Neuron (in vitro differentiated cells): Measurements from ENCODE around the gene VTA1.
"Not testable (repeated sequence)": the region's sequence is repeated elsewhere in the genome, so short reads cannot be mapped to it uniquely, and the experiment has no call there.

Source experiments
- H2AFZ ChIP-seq: one replicate; pipeline ENCODE4 v1.6.1; 2013; ENCODE audit warnings: low read depth, mild to moderate bottlenecking, inconsistent platforms, low read length, moderate library complexity
- H3K27me3 ChIP-seq: one replicate; pipeline ENCODE4 v1.6.1; 2013; ENCODE audit warnings: low read length; ENCODE audit not compliant: insufficient read depth
- H3K36me3 ChIP-seq: one replicate; pipeline ENCODE4 v1.6.1; 2013; ENCODE audit warnings: low read length; ENCODE audit not compliant: insufficient read depth
- H3K4me1 ChIP-seq: one replicate; pipeline ENCODE4 v1.6.1; 2013; ENCODE audit warnings: low read length; ENCODE audit not compliant: insufficient read depth
- H3K4me3 ChIP-seq: 2 replicates; pipeline ENCODE4 v1.5.1; 2013; ENCODE audit warnings: mild to moderate bottlenecking, low read length, moderate library complexity
- H3K9me3 ChIP-seq: one replicate; pipeline ENCODE4 v1.6.1; 2013; ENCODE audit warnings: low read length

The VTA1 gene

DNA sequence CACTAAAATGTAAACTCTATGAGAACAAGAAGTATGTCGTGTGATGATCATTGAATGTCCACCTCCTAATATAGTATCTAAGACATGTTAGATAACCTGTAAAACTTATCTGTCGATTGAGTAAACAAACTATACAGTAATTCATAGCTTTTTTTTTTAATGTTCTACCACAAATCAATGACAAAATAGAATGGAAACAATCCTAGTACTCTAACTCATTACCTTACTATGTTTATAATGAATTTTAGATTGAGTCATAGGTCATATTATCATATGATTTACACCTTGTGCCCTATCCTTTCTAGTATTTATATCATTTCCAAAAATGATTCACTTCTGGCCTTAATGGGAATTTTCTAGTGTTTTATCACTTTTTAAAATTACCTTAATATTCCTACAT is 6.1 kb downstream of the VTA1 start:
- Histone ChIP-seq H2AFZ (no peak overlapping the region), H3K4me3 (no peak overlapping the region), H3K27me3 (no peaks in the 10 kb centered on the region), H3K36me3 (peaks cover 10% of the 10 kb centered on the region), H3K4me1 (peaks cover 11% of the 10 kb centered on the region), H3K9me3 (no peaks in the 10 kb centered on the region)

GRCh38 chr6:142154336-142154735 is 7.3 kb downstream of the VTA1 start:
- no peaks in the 10 kb centered on the region for H3K4me1 ChIP-seq
- H3K9me3 ChIP-seq, result no peaks in the 10 kb centered on the region
- H3K4me3 ChIP-seq, result no peak overlapping the region
- H3K27me3 ChIP-seq, result no peaks in the 10 kb centered on the region
- H3K36me3 ChIP-seq, result peaks cover 6% of the 10 kb centered on the region
- no peak overlapping the region for H2AFZ ChIP-seq

DNA sequence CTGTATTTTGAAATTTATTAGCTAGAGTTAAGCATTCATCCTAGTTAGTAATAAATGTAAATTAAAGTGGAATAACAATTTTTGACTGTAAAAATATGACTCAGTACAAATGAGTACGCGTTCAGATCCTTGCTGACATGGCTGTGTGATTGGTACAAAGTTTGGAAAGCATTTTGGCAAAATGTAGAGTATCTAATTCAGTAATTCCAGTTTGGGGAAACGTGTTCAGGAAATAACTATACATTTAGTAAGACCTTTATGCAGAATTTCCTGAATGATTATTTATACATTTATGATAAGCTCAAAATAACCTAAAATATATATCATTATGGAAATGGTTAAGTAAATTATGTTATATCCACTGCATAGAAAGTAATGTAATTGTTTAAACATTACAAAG is 8.0 kb downstream of the VTA1 start:
- peaks cover 5% of the 10 kb centered on the region for H3K36me3 ChIP-seq
- no peak overlapping the region for H3K4me3 ChIP-seq
- no peaks in the 10 kb centered on the region for H3K27me3 ChIP-seq
- no peaks in the 10 kb centered on the region for H3K9me3 ChIP-seq
- H3K4me1 ChIP-seq, result no peaks in the 10 kb centered on the region
- no peak overlapping the region for H2AFZ ChIP-seq

DNA sequence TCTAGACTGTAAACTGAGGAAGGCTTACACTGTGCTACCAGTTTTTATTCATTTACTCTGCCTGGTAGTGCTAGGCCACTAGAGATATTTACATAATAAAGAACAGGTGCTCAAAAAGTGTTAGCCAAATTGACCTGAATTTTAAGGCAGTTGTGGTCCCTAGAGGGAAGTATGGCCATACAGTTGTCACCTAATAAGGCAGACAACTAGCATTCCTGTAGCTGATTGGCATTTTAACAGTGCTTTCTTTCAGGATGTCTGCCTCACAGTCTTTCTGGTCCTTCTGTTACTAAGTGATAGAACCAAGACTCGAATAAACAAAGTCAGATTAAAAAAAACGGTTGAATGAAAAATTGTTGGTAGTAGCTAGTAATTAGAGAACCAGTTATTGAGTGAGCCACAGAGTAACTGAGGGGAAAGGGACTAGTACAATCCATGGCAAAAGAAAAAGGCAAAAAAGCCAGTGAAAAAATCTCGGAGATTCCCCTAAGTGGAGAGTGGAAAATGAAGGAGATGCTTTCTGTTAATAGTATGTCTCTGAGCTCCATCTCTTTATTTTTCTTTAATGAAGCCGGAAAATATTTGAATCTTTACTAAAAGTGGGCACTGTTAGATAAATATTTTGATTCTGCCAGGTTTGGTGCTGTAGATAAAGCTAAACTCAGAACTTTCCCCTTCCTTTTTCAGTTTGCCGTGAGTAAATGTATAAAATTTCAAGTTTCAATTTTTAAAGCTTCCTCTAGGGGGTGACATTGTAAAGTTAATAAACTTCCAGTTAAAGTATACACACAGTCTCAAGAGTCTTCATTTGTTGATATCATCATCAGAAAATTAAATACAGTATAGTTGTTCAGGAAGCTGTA is 9.1 kb downstream of the VTA1 start:
- no peaks in the 10 kb centered on the region for H3K36me3 ChIP-seq

DNA sequence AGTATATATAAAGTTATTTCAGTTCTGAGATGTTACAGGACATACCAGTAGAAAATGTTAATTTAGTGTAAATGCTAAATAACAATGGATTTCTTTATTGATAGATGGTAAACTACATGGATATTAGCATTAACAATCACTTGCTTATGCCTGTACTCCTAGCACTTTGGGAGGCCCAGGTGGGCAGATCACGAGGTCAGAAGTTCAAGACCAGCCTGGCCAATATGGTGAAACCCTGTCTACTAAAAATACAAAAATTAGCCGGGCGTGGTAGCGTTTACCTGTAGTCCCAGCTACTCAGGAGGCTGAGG is 9.7 kb downstream of the VTA1 start:
- not testable (repeated sequence) for H3K4me1 ChIP-seq, H3K4me3 ChIP-seq, H2AFZ ChIP-seq, H3K36me3 ChIP-seq, H3K27me3 ChIP-seq, H3K9me3 ChIP-seq

More for the DNA sequence above, 9.1 kb downstream of the VTA1 start:
- no peaks in the 10 kb centered on the region for H3K4me1 ChIP-seq
- no peak overlapping the region for H2AFZ ChIP-seq
- no peaks in the 10 kb centered on the region for H3K27me3 ChIP-seq
- H3K4me3 ChIP-seq, result no peak overlapping the region
- H3K9me3 ChIP-seq, result no peaks in the 10 kb centered on the region

GRCh38 chr6:142162780-142163179 is 15.7 kb downstream of the VTA1 start:
- no peaks in the 10 kb centered on the region for H3K27me3 ChIP-seq
- H3K4me1 ChIP-seq, result peaks cover 6% of the 10 kb centered on the region
- no peak overlapping the region for H3K4me3 ChIP-seq
- no peaks in the 10 kb centered on the region for H3K9me3 ChIP-seq
- peaks cover 12% of the 10 kb centered on the region for H3K36me3 ChIP-seq
- H2AFZ ChIP-seq, result no peak overlapping the region

DNA sequence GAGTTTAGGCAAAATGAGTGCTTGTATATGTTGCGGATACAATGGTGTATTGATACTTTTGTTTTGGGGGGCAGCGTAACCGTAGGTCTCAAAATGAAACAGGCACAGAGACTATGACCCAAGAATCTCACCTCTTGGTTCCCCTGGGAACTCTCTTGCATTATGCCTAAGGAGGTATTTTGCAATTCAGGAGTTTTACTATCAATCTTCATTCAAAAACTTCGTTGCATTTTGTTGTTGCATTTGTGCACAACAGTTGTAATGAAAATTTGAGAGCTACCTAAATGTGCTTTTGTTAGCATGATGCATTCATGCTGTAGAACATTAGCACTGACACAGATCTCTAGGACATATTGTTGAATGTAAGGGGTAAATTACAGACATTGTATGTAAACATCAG is 18.2 kb downstream of the VTA1 start:
- Histone ChIP-seq H3K27me3 (no peaks in the 10 kb centered on the region), H2AFZ (no peak overlapping the region), H3K36me3 (peaks cover 25% of the 10 kb centered on the region), H3K4me1 (peaks cover 6% of the 10 kb centered on the region), H3K4me3 (no peak overlapping the region), H3K9me3 (no peaks in the 10 kb centered on the region)

DNA sequence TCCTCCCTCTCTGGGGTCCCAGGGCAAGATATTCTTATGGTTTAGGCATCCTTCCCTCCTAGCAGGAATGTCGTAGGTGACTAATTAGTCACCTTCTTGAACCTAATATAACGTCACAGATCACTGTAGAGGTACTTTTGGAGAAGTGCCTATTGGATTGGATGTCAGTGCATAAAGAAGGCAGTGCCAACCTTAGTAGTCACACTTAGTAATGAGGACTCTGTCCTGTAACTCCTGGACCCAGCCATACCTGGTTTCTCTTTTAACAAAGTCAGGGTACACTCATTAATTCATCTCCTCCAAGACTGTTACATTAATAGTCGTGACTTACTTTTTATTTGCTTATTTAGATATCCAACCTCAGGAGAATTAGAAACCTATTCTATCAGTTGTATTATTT is 20.0 kb downstream of the VTA1 start:
- H3K4me1 ChIP-seq, result peaks cover 6% of the 10 kb centered on the region
- H3K4me3 ChIP-seq, result no peak overlapping the region
- H3K36me3 ChIP-seq, result peaks cover 37% of the 10 kb centered on the region
- H3K9me3 ChIP-seq, result no peaks in the 10 kb centered on the region
- H2AFZ ChIP-seq, result no peak overlapping the region
- H3K27me3 ChIP-seq, result no peaks in the 10 kb centered on the region

DNA sequence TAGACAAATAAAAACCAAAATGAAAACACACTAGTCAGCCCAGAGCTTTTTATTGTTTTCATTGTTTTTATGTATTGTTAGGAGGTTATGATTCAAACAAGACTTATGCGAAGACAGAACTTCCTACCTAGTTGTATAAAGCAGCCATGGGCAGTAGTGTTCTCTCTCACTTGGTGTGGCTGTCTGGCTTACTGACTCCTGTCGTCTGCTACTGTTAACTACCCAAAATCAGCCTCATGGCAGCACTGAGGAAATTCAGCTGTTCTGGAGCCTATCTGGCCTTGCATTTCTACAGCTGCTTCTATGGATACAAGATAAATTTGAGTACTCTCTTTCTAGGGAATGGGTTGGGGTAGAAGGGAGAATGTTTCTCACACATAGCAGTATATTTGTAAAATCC is 20.4 kb downstream of the VTA1 start:
- H3K4me1 ChIP-seq, result peaks cover 6% of the 10 kb centered on the region
- no peaks in the 10 kb centered on the region for H3K27me3 ChIP-seq
- no peak overlapping the region for H2AFZ ChIP-seq
- no peak overlapping the region for H3K4me3 ChIP-seq
- H3K36me3 ChIP-seq, result peaks cover 41% of the 10 kb centered on the region
- H3K9me3 ChIP-seq, result no peaks in the 10 kb centered on the region

- Histone ChIP-seq H3K9me3 (no peaks in the 10 kb centered on the region), H3K4me1 (no peaks in the 10 kb centered on the region), H3K36me3 (peaks cover 62% of the 10 kb centered on the region), H3K4me3 (no peak overlapping the region), H3K27me3 (no peaks in the 10 kb centered on the region), H2AFZ (no peak overlapping the region)
Observed at GRCh38 chr6:142171351-142171750, 24.3 kb downstream of the VTA1 start.

GRCh38 chr6:142172758-142173157 is 25.7 kb downstream of the VTA1 start:
- Histone ChIP-seq H3K9me3 (peaks cover 4% of the 10 kb centered on the region), H2AFZ (no peak overlapping the region), H3K27me3 (no peaks in the 10 kb centered on the region), H3K36me3 (peaks cover 62% of the 10 kb centered on the region), H3K4me1 (no peaks in the 10 kb centered on the region), H3K4me3 (no peak overlapping the region)

DNA sequence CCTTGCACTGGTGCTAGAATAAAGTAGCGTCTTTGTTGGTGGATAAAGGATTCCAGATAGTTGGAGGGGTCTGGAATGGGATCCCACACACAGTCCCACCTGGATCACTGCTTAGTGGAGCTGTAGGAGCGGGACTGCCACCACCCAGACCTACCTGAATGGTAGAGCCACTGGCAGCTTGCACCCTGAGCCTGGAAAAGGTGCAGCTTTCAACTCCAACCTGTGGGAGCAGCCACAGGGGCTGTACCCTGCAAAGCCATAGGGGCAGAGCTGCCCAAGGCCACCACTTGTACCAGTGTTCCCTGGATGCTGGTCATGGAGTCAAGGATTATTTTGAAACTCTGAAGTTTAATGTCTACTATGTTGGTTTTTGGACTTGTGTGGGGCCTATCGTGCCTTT is 26.9 kb downstream of the VTA1 start:
- no peak overlapping the region for H3K4me3 ChIP-seq
- peaks cover 4% of the 10 kb centered on the region for H3K9me3 ChIP-seq
- no peaks in the 10 kb centered on the region for H3K27me3 ChIP-seq
- H2AFZ ChIP-seq, result no peak overlapping the region
- H3K36me3 ChIP-seq, result peaks cover 63% of the 10 kb centered on the region
- H3K4me1 ChIP-seq, result no peaks in the 10 kb centered on the region

- H2AFZ ChIP-seq, result no peak overlapping the region
- H3K36me3 ChIP-seq, result peaks cover 57% of the 10 kb centered on the region
- H3K27me3 ChIP-seq, result no peaks in the 10 kb centered on the region
- no peak overlapping the region for H3K4me3 ChIP-seq
- H3K4me1 ChIP-seq, result no peaks in the 10 kb centered on the region
- peaks cover 4% of the 10 kb centered on the region for H3K9me3 ChIP-seq
Observed at GRCh38 chr6:142174703-142175102, 27.6 kb downstream of the VTA1 start.

- no peaks in the 10 kb centered on the region for H3K27me3 ChIP-seq
- H2AFZ ChIP-seq, result no peak overlapping the region
- peaks cover 38% of the 10 kb centered on the region for H3K36me3 ChIP-seq
- peaks cover 4% of the 10 kb centered on the region for H3K4me1 ChIP-seq
- H3K4me3 ChIP-seq, result no peak overlapping the region
- H3K9me3 ChIP-seq, result peaks cover 4% of the 10 kb centered on the region
Observed at GRCh38 chr6:142178129-142178528, 31.1 kb downstream of the VTA1 start.
